PFSK-1 (cell line): ENCODE results near the gene TNS3.

Experiments
- FOXP2 ChIP-seq: optimal IDR thresholded peaks from 2 replicates; pipeline ENCODE3; 2011; ENCODE audit warnings: borderline replicate concordance, control low read depth, inconsistent platforms; ENCODE audit not compliant: insufficient read depth; ENCODE audit errors: extremely low read length, extremely low read depth
- POLR2AphosphoS5 ChIP-seq: IDR thresholded peaks from 2 replicates; pipeline ENCODE4 v1.6.1; 2012; ENCODE audit warnings: low read depth, mild to moderate bottlenecking, control low read depth, low read length, moderate library complexity
- REST ChIP-seq, 2 experiments: IDR thresholded peaks; 2 replicates each; pipeline versions ENCODE4 v1.6.1 to v1.8.0; 2011 to 2012; ENCODE audit warnings: low read depth in 2 of 2, low read length in 2 of 2, control low read depth in 1 of 2, inconsistent platforms in 1 of 2, mild to moderate bottlenecking in 1 of 2, moderate library complexity in 1 of 2; ENCODE audit not compliant: insufficient read depth in 1 of 2
- SIN3A ChIP-seq: IDR thresholded peaks from 2 replicates; pipeline ENCODE4 v1.6.1; 2012; ENCODE audit warnings: mild to moderate bottlenecking, low read length, moderate library complexity, borderline replicate concordance; ENCODE audit not compliant: insufficient read depth
- TAF1 ChIP-seq: IDR thresholded peaks from 2 replicates; pipeline ENCODE4 v1.6.1; 2012; ENCODE audit warnings: low read length, control low read depth, borderline replicate concordance; ENCODE audit not compliant: insufficient read depth

- no peak for TF ChIP-seq POLR2AphosphoS5
- TF ChIP-seq REST (IDR thresholded peaks at IDR 0.05; ENCODE audit: insufficient read depth in 1 of 2, low read depth in 2 of 2, low read length in 2 of 2) = no peak
- no peak for TF ChIP-seq SIN3A
- TF ChIP-seq TAF1 = no peak
- no peak for TF ChIP-seq FOXP2
Observed at GRCh38 chr7:47510192-47510591, 71.7 kb downstream of the TNS3 start.
